HG02970 (cell line): ENCODE results near the gene ZBTB9.
"Not testable (repeated sequence)": the region's sequence is repeated elsewhere in the genome, so short reads cannot be mapped to it uniquely, and the experiment has no call there.

Experiments
- ATAC-seq: cut with Tn5 transposase; IDR thresholded peaks from one replicate; pipeline ENCODE4 v1.9.1; 2021; ENCODE audit warnings: mild to moderate bottlenecking, moderate library complexity, moderate number of reproducible peaks; ENCODE audit not compliant: unreplicated experiment, low FRiP score

Gene ZBTB9

GRCh38 chr6:33455051-33455450 lies 675 bp downstream of the ZBTB9 start:
- ATAC-seq = no peak

GRCh38 chr6:33456156-33456555 lies 1.8 kb downstream of the ZBTB9 start:
- ATAC-seq = no peak

GRCh38 chr6:33458676-33459075 lies 4.3 kb downstream of the ZBTB9 start:
- ATAC-seq = no peak

GRCh38 chr6:33459226-33459625 lies 4.8 kb downstream of the ZBTB9 start:
- no peak for ATAC-seq

GRCh38 chr6:33466075-33466735 lies 11.8 kb downstream of the ZBTB9 start:
- ATAC-seq = no peak

GRCh38 chr6:33467091-33467490 lies 12.7 kb downstream of the ZBTB9 start:
- no peak for ATAC-seq

GRCh38 chr6:33469661-33470060 lies 15.3 kb downstream of the ZBTB9 start:
- no peak for ATAC-seq

GRCh38 chr6:33477864-33478263 lies 23.5 kb downstream of the ZBTB9 start:
- ATAC-seq = no peak

GRCh38 chr6:33481192-33481591 lies 26.8 kb downstream of the ZBTB9 start:
- no peak for ATAC-seq

GRCh38 chr6:33482620-33483019 lies 28.2 kb downstream of the ZBTB9 start:
- ATAC-seq = not testable (repeated sequence)

- ATAC-seq = no peak
Observed at GRCh38 chr6:33483678-33484077, 29.3 kb downstream of the ZBTB9 start.

GRCh38 chr6:33484673-33485262 lies 30.4 kb downstream of the ZBTB9 start:
- not testable (repeated sequence) for ATAC-seq

GRCh38 chr6:33485680-33486079 lies 31.3 kb downstream of the ZBTB9 start:
- ATAC-seq = not testable (repeated sequence)

- no peak for ATAC-seq
Observed at GRCh38 chr6:33488339-33488738, 34.0 kb downstream of the ZBTB9 start.

- ATAC-seq = no peak
Observed at GRCh38 chr6:33490198-33490597, 35.8 kb downstream of the ZBTB9 start.

GRCh38 chr6:33490621-33491020 lies 36.2 kb downstream of the ZBTB9 start:
- ATAC-seq = no peak

- no peak for ATAC-seq
Observed at GRCh38 chr6:33492093-33492492, 37.7 kb downstream of the ZBTB9 start.

- ATAC-seq = no peak
Observed at GRCh38 chr6:33497157-33497556, 42.8 kb downstream of the ZBTB9 start.

GRCh38 chr6:33502486-33502885 lies 48.1 kb downstream of the ZBTB9 start:
- ATAC-seq = no peak

- ATAC-seq = no peak
Observed at GRCh38 chr6:33504486-33504885, 50.1 kb downstream of the ZBTB9 start.

GRCh38 chr6:33505548-33506370 lies 51.4 kb downstream of the ZBTB9 start:
- no peak for ATAC-seq
